Measurements from ENCODE around the gene TMEM9.
A peak's percentile ranks its signal among the peaks of the same experiment; 100 is the strongest.
"Not testable (repeated sequence)": the region's sequence is repeated elsewhere in the genome, so short reads cannot be mapped to it uniquely, and the experiment has no call there.

The TMEM9 gene

GRCh38 chr1:201167041-201167991, 13.0 kb upstream of the TMEM9 start:
- Mint-ChIP-seq H3K4me3 (no peak overlapping the region), H3K27me3 (ENCODE audit: low read depth) (peaks cover 33% of the 10 kb centered on the region), H3K27ac (no peak overlapping the region)

GRCh38 chr1:201164645-201165044, 10.4 kb upstream of the TMEM9 start:
- H3K27me3 Mint-ChIP-seq (ENCODE audit: low read depth): peaks cover 22% of the 10 kb centered on the region
- H3K36me3 Mint-ChIP-seq (ENCODE audit: low read depth): no peaks in the 10 kb centered on the region
- H3K4me3 Mint-ChIP-seq: no peak overlapping the region
- no peak overlapping the region for H3K27ac Mint-ChIP-seq
- no peaks in the 10 kb centered on the region for H3K4me1 Mint-ChIP-seq (ENCODE audit: low read depth)
- no peaks in the 10 kb centered on the region for H3K9me3 Mint-ChIP-seq

More at GRCh38 chr1:201167041-201167991, 13.0 kb upstream of the TMEM9 start:
- peaks cover 9% of the 10 kb centered on the region for H3K4me1 Mint-ChIP-seq (ENCODE audit: low read depth)
- no peaks in the 10 kb centered on the region for H3K9me3 Mint-ChIP-seq
- peaks cover 1% of the 10 kb centered on the region for H3K36me3 Mint-ChIP-seq (ENCODE audit: low read depth)

DNA sequence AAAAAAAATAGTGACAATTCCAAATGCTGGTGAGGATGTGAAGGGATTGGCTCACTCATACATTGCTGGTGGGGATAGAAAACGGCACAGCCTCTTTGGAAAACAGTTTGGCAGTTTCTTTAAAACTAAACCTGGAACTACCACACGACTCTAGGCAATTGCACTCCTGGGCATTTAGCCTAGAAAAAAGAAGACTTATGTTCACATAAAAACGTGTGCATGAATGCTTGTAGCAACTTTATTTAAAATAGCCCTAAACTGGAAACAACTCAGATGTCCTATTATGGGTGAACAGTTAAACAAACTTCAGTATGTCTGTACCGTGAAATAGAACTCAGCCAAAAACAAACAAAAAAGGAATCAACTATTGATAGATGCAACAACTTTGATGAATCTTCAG, 9.4 kb upstream of the TMEM9 start:
- H3K27ac Mint-ChIP-seq: no peak overlapping the region
- no peak overlapping the region for H3K4me3 Mint-ChIP-seq
- no peaks in the 10 kb centered on the region for H3K9me3 Mint-ChIP-seq
- no peaks in the 10 kb centered on the region for H3K4me1 Mint-ChIP-seq (ENCODE audit: low read depth)
- H3K27me3 Mint-ChIP-seq (ENCODE audit: low read depth): peaks cover 15% of the 10 kb centered on the region
- no peaks in the 10 kb centered on the region for H3K36me3 Mint-ChIP-seq (ENCODE audit: low read depth)

- not testable (repeated sequence) for H3K36me3 Mint-ChIP-seq (ENCODE audit: low read depth); H3K9me3 Mint-ChIP-seq; H3K4me3 Mint-ChIP-seq; H3K27ac Mint-ChIP-seq; H3K4me1 Mint-ChIP-seq (ENCODE audit: low read depth)
- H3K27me3 Mint-ChIP-seq (ENCODE audit: low read depth): peaks cover 16% of the 10 kb centered on the region
Measured at GRCh38 chr1:201163036-201163435, 8.8 kb upstream of the TMEM9 start.

DNA sequence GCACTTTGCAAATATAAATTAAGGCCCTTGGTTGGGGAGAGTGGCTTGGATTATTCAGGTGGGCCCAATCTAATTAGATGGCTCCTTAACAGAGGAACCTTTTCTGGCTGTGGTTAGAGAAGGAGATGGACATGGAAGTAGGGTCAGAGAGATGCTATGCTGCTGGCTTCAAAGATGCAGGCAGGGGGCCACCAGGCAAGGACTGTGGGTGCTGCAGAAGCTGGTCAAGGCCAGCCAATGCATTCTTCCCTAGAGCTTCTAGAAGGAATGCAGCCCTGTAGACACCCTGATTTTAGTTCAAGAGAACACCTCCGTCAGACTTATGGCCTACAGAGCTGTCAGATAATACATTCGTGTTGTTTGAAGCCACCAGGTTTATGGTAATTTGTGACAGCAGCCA, 3.7 kb upstream of the TMEM9 start:
- Mint-ChIP-seq H3K4me1 (ENCODE audit: low read depth) (peaks cover 12% of the 10 kb centered on the region), H3K4me3 (no peak overlapping the region), H3K27ac (no peak overlapping the region), H3K27me3 (ENCODE audit: low read depth) (peaks cover 25% of the 10 kb centered on the region), H3K36me3 (ENCODE audit: low read depth) (no peaks in the 10 kb centered on the region), H3K9me3 (no peaks in the 10 kb centered on the region)

GRCh38 chr1:201156819-201157218, 2.5 kb upstream of the TMEM9 start:
- no peaks in the 10 kb centered on the region for H3K36me3 Mint-ChIP-seq (ENCODE audit: low read depth)
- peaks cover 14% of the 10 kb centered on the region for H3K4me1 Mint-ChIP-seq (ENCODE audit: low read depth)
- no peak overlapping the region for H3K27ac Mint-ChIP-seq
- H3K27me3 Mint-ChIP-seq (ENCODE audit: low read depth): peaks cover 25% of the 10 kb centered on the region
- H3K9me3 Mint-ChIP-seq: no peaks in the 10 kb centered on the region
- no peak overlapping the region for H3K4me3 Mint-ChIP-seq

DNA sequence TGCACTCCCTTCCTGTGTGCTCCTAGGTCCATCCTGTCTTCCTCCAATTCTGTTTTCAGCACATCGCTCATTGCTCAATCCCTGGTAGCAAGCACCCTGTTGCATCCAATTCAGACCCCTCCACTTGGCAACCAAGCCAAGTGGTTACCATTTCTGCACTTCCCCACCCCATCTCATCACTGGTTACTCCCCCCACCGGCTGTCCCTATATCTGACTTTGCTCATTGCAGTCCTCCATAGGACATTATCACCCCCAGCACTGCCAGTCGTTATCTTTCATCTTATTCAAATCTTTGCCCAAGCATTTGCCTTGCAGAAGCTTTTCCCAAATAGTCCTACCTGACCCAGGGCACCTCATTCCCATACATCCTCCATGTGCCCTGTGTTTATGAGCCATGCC, 2.1 kb upstream of the TMEM9 start:
- Mint-ChIP-seq H3K4me3 (no peak overlapping the region), H3K27me3 (ENCODE audit: low read depth) (peaks cover 25% of the 10 kb centered on the region), H3K4me1 (ENCODE audit: low read depth) (peaks cover 14% of the 10 kb centered on the region), H3K9me3 (no peaks in the 10 kb centered on the region), H3K36me3 (ENCODE audit: low read depth) (no peaks in the 10 kb centered on the region), H3K27ac (no peak overlapping the region)

DNA sequence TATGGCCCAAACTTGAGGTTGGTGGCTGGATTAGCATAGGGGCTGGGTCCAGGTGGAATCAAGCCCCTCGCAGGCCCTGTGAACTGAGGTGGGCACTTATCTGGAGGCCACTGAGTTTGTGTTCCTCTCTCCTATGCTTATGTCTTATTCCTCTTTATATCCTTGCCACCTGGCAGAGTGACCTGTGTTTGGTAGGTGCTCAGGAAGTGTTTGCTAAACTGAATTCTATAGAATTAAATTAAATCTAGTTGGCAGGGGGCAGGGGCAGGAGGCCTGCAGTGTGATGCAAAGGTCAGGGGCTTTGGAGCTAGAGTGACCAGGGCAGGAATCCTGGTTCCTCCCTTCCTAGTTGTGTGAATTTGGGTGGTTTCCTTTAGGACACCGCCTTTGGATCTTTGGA, 1.1 kb upstream of the TMEM9 start:
- peaks cover 4% of the 10 kb centered on the region for H3K36me3 Mint-ChIP-seq (ENCODE audit: low read depth)
- peaks cover 14% of the 10 kb centered on the region for H3K4me1 Mint-ChIP-seq (ENCODE audit: low read depth)
- H3K27ac Mint-ChIP-seq: no peak overlapping the region
- no peak overlapping the region for H3K4me3 Mint-ChIP-seq
- H3K9me3 Mint-ChIP-seq: no peaks in the 10 kb centered on the region
- H3K27me3 Mint-ChIP-seq (ENCODE audit: low read depth): peaks cover 21% of the 10 kb centered on the region

- peak overlapping the region; percentile 88 for H3K27ac Mint-ChIP-seq
- peaks cover 4% of the 10 kb centered on the region for H3K36me3 Mint-ChIP-seq (ENCODE audit: low read depth)
- peaks cover 14% of the 10 kb centered on the region for H3K4me1 Mint-ChIP-seq (ENCODE audit: low read depth)
- peaks cover 21% of the 10 kb centered on the region for H3K27me3 Mint-ChIP-seq (ENCODE audit: low read depth)
- no peaks in the 10 kb centered on the region for H3K9me3 Mint-ChIP-seq
- H3K4me3 Mint-ChIP-seq: peak overlapping the region; percentile 90
Measured at GRCh38 chr1:201153474-201154388, 543 bp downstream of the TMEM9 start.

DNA sequence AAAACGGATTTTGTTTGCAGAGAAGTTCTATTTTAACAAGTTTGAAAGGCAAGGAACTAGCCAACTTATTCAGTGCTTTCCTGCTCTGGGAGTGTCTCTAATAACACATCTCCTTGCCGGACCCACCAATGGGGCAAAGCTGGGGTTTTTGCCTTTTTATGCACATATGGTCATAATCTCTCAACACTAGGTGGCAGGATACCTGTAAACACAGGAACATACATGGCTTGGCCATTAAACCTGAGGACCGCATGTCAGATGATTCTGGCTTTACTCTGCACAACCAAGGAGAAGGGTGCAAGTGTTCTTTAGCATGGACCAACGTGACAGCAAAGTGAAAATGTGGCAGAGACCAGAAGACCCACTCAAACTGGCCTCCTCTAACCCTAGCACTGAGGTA, 4.9 kb downstream of the TMEM9 start:
- peaks cover under 1% of the 10 kb centered on the region for H3K27me3 Mint-ChIP-seq (ENCODE audit: low read depth)

DNA sequence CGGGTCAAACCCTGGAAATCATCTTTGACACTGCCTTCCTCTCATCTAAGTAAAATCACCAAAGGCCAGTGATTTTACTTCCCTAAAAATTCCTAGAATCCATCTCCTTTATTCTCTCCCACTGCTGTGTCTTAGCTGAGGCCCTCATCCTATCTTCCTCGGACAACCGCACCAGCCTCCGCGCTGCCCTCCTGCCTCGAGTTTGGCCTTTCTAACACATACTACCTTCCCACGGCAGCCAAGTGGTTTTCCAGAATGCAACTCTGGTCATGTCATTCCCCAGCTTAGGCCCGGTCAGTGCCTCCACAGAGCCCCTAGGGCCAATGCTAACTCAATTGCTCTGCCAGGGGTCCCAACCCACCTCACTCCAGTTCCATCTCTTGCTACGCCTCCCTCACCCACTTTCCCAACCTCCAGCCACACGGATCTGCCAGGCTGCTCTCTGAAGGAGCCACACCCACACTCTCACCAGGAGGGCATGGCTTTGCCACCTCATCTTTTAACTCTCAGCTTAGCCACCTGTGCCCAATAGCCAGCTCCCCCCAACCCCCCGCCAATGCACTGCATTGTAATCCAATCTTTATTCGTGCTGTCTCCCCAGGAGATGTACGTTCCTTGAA, 6.8 kb downstream of the TMEM9 start:
- peaks cover 4% of the 10 kb centered on the region for H3K36me3 Mint-ChIP-seq (ENCODE audit: low read depth)
- no peaks in the 10 kb centered on the region for H3K27me3 Mint-ChIP-seq (ENCODE audit: low read depth)

More for the DNA sequence above, 4.9 kb downstream of the TMEM9 start:
- peaks cover 4% of the 10 kb centered on the region for H3K36me3 Mint-ChIP-seq (ENCODE audit: low read depth)
- H3K27ac Mint-ChIP-seq: no peak overlapping the region
- no peak overlapping the region for H3K4me3 Mint-ChIP-seq
- H3K9me3 Mint-ChIP-seq: no peaks in the 10 kb centered on the region
- H3K4me1 Mint-ChIP-seq (ENCODE audit: low read depth): peaks cover 9% of the 10 kb centered on the region

GRCh38 chr1:201146626-201147390, 7.5 kb downstream of the TMEM9 start:
- Mint-ChIP-seq H3K27ac (no peak overlapping the region), H3K9me3 (no peaks in the 10 kb centered on the region), H3K27me3 (ENCODE audit: low read depth) (no peaks in the 10 kb centered on the region), H3K36me3 (ENCODE audit: low read depth) (peaks cover 4% of the 10 kb centered on the region), H3K4me3 (no peak overlapping the region), H3K4me1 (ENCODE audit: low read depth) (no peaks in the 10 kb centered on the region)

More for the DNA sequence above, 6.8 kb downstream of the TMEM9 start:
- H3K4me3 Mint-ChIP-seq: no peak overlapping the region
- no peak overlapping the region for H3K27ac Mint-ChIP-seq
- no peaks in the 10 kb centered on the region for H3K9me3 Mint-ChIP-seq
- H3K4me1 Mint-ChIP-seq (ENCODE audit: low read depth): peaks cover under 1% of the 10 kb centered on the region

- Mint-ChIP-seq H3K9me3 (no peaks in the 10 kb centered on the region), H3K4me3 (no peak overlapping the region), H3K4me1 (ENCODE audit: low read depth) (no peaks in the 10 kb centered on the region), H3K27me3 (ENCODE audit: low read depth) (no peaks in the 10 kb centered on the region), H3K27ac (no peak overlapping the region), H3K36me3 (ENCODE audit: low read depth) (peaks cover 1% of the 10 kb centered on the region)
Measured at GRCh38 chr1:201145816-201146215, 8.5 kb downstream of the TMEM9 start.

GRCh38 chr1:201145132-201145531, 9.1 kb downstream of the TMEM9 start:
- H3K27ac Mint-ChIP-seq: no peak overlapping the region
- H3K4me1 Mint-ChIP-seq (ENCODE audit: low read depth): no peaks in the 10 kb centered on the region
- H3K4me3 Mint-ChIP-seq: no peak overlapping the region
- no peaks in the 10 kb centered on the region for H3K9me3 Mint-ChIP-seq
- no peaks in the 10 kb centered on the region for H3K36me3 Mint-ChIP-seq (ENCODE audit: low read depth)
- no peaks in the 10 kb centered on the region for H3K27me3 Mint-ChIP-seq (ENCODE audit: low read depth)
